Naive thymus-derived CD8-positive, alpha-beta T cell (primary cell): ENCODE data around the gene ZDHHC13. TPM values are rescaled to one million over a fixed set of nuclear protein-coding genes. Genes with fewer than 3 reads are reported as not detected.

Source experiments
- ATAC-seq, 2 donors: fragments of 150-1000 bp; cut with Tn5 transposase in 1 of 2; sonication (Bioruptor Pico), chemical (Tn5 transposase) in 1 of 2; 1 replicate in 1 of 2; 2 replicates in 1 of 2; pipeline ENCODE4 v1.10.0; 2021; ENCODE audit warnings: mild to moderate bottlenecking in 2 of 2, moderate library complexity in 2 of 2
- POLR2A ChIA-PET: fragments of 350-600 bp; sonication (Branson Sonifier 250); formaldehyde crosslinking; loops from one replicate; lab custom pipeline; 2021; ENCODE audit warnings: antibody characterized with exemption; lab: Charles Lee
- DNase-seq, 10 donors: peaks; one replicate each; pipeline versions ENCODE4 v3.0.0 to v3.0.0-alpha.2; 2020 to 2022
- H3K27ac Mint-ChIP-seq, 10 donors: one replicate each; pipeline ENCODE4 v1.8.0; 2020 to 2022; ENCODE audit warnings: mild to moderate bottlenecking in 10 of 10, mixed read lengths in 10 of 10, moderate library complexity in 4 of 10, inconsistent platforms in 1 of 10
- H3K27me3 Mint-ChIP-seq, 5 donors: one replicate each; pipeline ENCODE4 v1.8.0; 2021 to 2022; ENCODE audit warnings: mixed read lengths in 5 of 5
- H3K36me3 Mint-ChIP-seq, 3 donors: one replicate each; pipeline ENCODE4 v1.8.0; 2020 to 2022; ENCODE audit warnings: mixed read lengths in 3 of 3, mild to moderate bottlenecking in 2 of 3, inconsistent platforms in 1 of 3
- H3K4me1 Mint-ChIP-seq, 4 donors: one replicate each; pipeline ENCODE4 v1.8.0; 2021 to 2022; ENCODE audit warnings: mixed read lengths in 4 of 4
- H3K4me3 Mint-ChIP-seq, 10 donors: one replicate each; pipeline ENCODE4 v1.8.0; 2020 to 2022; ENCODE audit warnings: mild to moderate bottlenecking in 10 of 10, mixed read lengths in 10 of 10, moderate library complexity in 6 of 10, inconsistent platforms in 1 of 10
- H3K9me3 Mint-ChIP-seq, 9 donors: one replicate each; pipeline ENCODE4 v1.8.0; 2020 to 2022; ENCODE audit warnings: mixed read lengths in 9 of 9, mild to moderate bottlenecking in 3 of 9, inconsistent platforms in 1 of 9, moderate library complexity in 1 of 9
- polyA plus RNA-seq, 3 donors: library from polyadenylated mRNA; unstranded; fragments of 300-500 nt; fragmentation: Illumina TruSeq; gene quantifications; one replicate each; pipeline ENCODE4 v1.2.3, GENCODE V29; 2021
- total RNA-seq, 8 experiments: library from RNA in 2 of 8; stranded (reverse) in 2 of 8; gene quantifications; one replicate each; pipeline ENCODE4 v1.2.3 and lab custom pipeline; 2021 to 2026

ZDHHC13 gene
- total and polyA plus RNA-seq, 5 experiments from 2014 or later, result 6.1 to 21.4 (median 9.9) TPM

- Mint-ChIP-seq H3K4me3 (no peak within 1 kb of the TSS), H3K27me3 (peaks cover 4 to 14% (median 6%) of the 10 kb centered on the region in 5 donors), H3K27ac (no peak within 1 kb of the TSS), H3K4me1 (peaks cover 0 to 2% (median 0%) of the 10 kb centered on the region in 4 donors), H3K36me3 (peaks cover 0 to 2% (median 0%) of the 10 kb centered on the region in 3 donors), H3K9me3 (no peaks in the 10 kb centered on the region)
- ATAC-seq (no peak), DNase-seq (no peak)
- POLR2A ChIA-PET, result no interaction called here
Measured at GRCh38 chr11:19201737-19202605, 85.0 kb downstream of the ZDHHC13 start, which contains the start of gene CSRP3. Gene CSRP3, minus strand, starts transcription at chr11:19201983. Its CDS starts 9,535 bp downstream, at chr11:19192448.

GRCh38 chr11:19204836-19205235, 87.9 kb downstream of the ZDHHC13 start:
- POLR2A ChIA-PET, result no interaction called here
- ATAC-seq (no peak), DNase-seq (no peak)
- Mint-ChIP-seq H3K4me3 (no peak overlapping the region), H3K9me3 (no peaks in the 10 kb centered on the region), H3K36me3 (peaks cover 0 to 2% (median 0%) of the 10 kb centered on the region in 3 donors), H3K27me3 (peaks cover 8 to 23% (median 13%) of the 10 kb centered on the region in 5 donors), H3K4me1 (peaks cover 0 to 2% (median 0%) of the 10 kb centered on the region in 4 donors), H3K27ac (no peak overlapping the region)

DNA sequence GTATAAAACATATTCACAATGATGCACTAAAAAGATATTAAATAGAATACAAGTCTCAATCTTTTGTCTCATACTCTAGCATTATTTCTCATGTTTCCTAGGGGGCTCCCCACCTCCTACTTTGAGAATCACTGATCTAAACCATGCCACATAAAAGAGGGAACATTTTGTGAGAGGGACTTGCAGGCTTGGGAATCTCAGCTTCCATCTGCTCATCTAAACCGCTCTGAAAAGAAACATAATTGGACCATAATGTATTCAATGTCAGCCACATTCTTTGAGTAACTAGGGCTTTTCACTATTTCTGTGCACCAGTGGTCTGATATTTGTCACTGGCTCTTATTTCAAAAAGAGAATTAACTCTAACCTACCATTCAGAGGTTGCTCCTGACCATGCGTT, 91.2 kb downstream of the ZDHHC13 start:
- peaks cover 11 to 17% (median 15%) of the 10 kb centered on the region in 5 donors for H3K27me3 Mint-ChIP-seq
- POLR2A ChIA-PET, result no interaction called here

DNA sequence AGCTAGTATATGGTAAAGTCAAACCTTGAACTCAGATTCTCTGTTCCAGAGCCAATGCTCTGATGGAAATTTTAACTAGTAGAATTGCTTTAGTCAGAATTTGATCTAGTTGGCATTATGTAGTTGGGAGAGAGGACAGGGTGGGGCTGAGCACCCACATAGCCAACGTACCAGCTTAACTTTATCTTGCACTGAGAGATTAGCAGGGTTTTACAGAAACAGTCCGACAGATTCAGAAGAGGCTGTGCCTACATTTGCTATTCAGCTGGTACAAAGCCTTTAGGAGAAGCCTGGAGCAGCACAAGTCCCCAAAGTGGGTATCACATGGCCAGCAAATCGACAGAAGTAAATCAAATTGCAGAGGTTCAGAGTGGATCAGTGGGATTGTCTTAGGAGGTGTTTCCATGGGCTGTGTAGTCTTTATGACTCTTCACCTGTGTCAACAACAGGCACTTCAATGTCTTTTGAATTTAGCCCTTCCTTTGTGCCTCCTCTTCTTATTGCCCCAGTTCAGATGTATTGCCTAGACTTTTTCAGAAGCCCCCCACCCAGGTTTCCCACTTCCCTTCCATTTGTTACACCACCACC, 92.1 kb downstream of the ZDHHC13 start:
- no peak for ATAC-seq
- no peaks in the 10 kb centered on the region for H3K9me3 Mint-ChIP-seq
- H3K36me3 Mint-ChIP-seq, result no peaks in the 10 kb centered on the region
- H3K27me3 Mint-ChIP-seq, result peaks cover 11 to 21% (median 18%) of the 10 kb centered on the region in 5 donors
- H3K4me3 Mint-ChIP-seq, result no peak overlapping the region
- no peak overlapping the region for H3K27ac Mint-ChIP-seq
- no peaks in the 10 kb centered on the region for H3K4me1 Mint-ChIP-seq
- no peak for DNase-seq
- POLR2A ChIA-PET, result no interaction called here

More for the DNA sequence above, 91.2 kb downstream of the ZDHHC13 start:
- no peaks in the 10 kb centered on the region for H3K9me3 Mint-ChIP-seq
- H3K36me3 Mint-ChIP-seq, result no peaks in the 10 kb centered on the region
- no peak overlapping the region for H3K27ac Mint-ChIP-seq
- DNase-seq, result no peak
- ATAC-seq, result no peak
- no peak overlapping the region for H3K4me3 Mint-ChIP-seq
- H3K4me1 Mint-ChIP-seq, result no peaks in the 10 kb centered on the region

DNA sequence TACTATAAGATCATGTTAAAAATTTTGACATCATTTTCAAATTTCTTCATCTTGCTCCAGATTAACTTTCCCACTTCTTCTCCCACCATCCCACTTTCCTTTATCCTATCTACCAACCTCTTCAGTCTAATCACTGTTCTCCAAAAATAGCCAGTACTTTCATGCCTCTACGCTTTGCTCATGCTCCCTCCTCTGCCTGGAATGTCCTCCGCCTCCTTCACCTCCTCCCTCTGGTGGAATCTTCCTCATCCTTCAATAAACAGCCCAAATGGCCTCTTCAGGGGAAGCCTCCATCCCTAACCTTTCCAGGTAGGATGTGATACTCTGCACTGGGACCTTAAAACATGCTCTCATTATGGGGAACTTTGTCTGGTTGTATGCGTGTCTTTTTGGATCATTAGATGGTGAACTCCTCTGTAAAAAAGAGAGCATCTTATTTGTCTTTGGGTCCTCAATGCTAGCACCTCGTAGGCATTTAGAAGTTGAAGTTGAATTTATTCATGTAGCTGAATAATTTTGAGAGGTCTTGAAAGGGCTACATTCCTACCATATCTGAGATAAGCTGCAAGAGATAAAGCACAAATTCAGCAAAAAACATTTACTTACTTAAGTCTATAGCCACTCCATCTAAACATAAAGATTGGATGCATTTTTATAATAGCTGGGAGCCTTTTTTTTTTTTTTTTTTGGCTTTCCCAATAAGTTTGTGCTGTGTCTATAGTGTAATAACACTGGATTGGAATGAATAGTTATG, 92.8 kb downstream of the ZDHHC13 start:
- H3K27me3 Mint-ChIP-seq, result peaks cover 14 to 28% (median 18%) of the 10 kb centered on the region in 5 donors
- POLR2A ChIA-PET, result no interaction called here
- no peak for ATAC-seq
- no peaks in the 10 kb centered on the region for H3K36me3 Mint-ChIP-seq
- H3K4me3 Mint-ChIP-seq, result no peak overlapping the region
- H3K4me1 Mint-ChIP-seq, result no peaks in the 10 kb centered on the region
- no peaks in the 10 kb centered on the region for H3K9me3 Mint-ChIP-seq
- no peak for DNase-seq
- no peak overlapping the region for H3K27ac Mint-ChIP-seq

DNA sequence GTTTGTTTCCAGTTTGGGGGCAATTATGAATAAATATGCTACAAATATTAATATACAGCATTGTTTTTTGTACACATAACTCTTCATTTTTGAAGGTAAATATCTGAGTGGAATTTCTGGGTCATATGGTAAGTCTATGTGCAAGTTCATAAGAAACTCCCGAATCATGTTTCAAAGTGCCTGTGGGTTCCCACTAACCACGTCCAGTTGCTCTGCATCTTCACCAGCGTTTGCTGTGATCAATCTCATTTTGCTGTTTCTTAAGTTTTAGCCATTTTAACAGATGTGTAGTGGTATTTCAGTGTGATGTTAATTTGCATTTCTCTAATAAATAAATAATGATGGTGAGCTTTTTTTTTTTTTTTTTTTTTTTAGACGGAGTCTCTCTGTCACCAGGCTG, 99.1 kb downstream of the ZDHHC13 start:
- Mint-ChIP-seq H3K4me3 (no peak overlapping the region), H3K27ac (no peak overlapping the region), H3K36me3 (no peaks in the 10 kb centered on the region), H3K4me1 (no peaks in the 10 kb centered on the region), H3K27me3 (peaks cover 7 to 22% (median 19%) of the 10 kb centered on the region in 5 donors), H3K9me3 (no peaks in the 10 kb centered on the region)
- POLR2A ChIA-PET, result no interaction called here
- DNase-seq (no peak), ATAC-seq (no peak)

- Mint-ChIP-seq H3K4me1 (no peaks in the 10 kb centered on the region), H3K27ac (no peak overlapping the region), H3K36me3 (no peaks in the 10 kb centered on the region), H3K27me3 (peaks cover 5 to 22% (median 18%) of the 10 kb centered on the region in 5 donors), H3K4me3 (no peak overlapping the region), H3K9me3 (no peaks in the 10 kb centered on the region)
- ATAC-seq (no peak), DNase-seq (no peak)
- POLR2A ChIA-PET, result no interaction called here
Measured at GRCh38 chr11:19216709-19217374, 99.9 kb downstream of the ZDHHC13 start.

- Mint-ChIP-seq H3K9me3 (peaks cover 0 to 4% (median 0%) of the 10 kb centered on the region in 9 donors), H3K4me1 (no peaks in the 10 kb centered on the region), H3K27me3 (peaks cover 8 to 16% (median 11%) of the 10 kb centered on the region in 5 donors), H3K4me3 (no peak overlapping the region), H3K27ac (no peak overlapping the region), H3K36me3 (no peaks in the 10 kb centered on the region)
- POLR2A ChIA-PET, result no interaction called here
- DNase-seq (no peak), ATAC-seq (no peak)
Measured at GRCh38 chr11:19218216-19218615, 101.2 kb downstream of the ZDHHC13 start.

- Mint-ChIP-seq H3K27ac (no peak overlapping the region), H3K4me1 (no peaks in the 10 kb centered on the region)
- POLR2A ChIA-PET, result no interaction called here
Measured at GRCh38 chr11:19218786-19219460, 102.0 kb downstream of the ZDHHC13 start.

GRCh38 chr11:19220903-19221724, 104.1 kb downstream of the ZDHHC13 start:
- H3K4me1 Mint-ChIP-seq, result no peaks in the 10 kb centered on the region
- no peak overlapping the region for H3K4me3 Mint-ChIP-seq
- POLR2A ChIA-PET, result no interaction called here
- no peak overlapping the region for H3K27ac Mint-ChIP-seq
- no peaks in the 10 kb centered on the region for H3K36me3 Mint-ChIP-seq
- H3K9me3 Mint-ChIP-seq, result peaks cover 0 to 4% (median 0%) of the 10 kb centered on the region in 9 donors
- DNase-seq (no peak), ATAC-seq (no peak)
- peaks cover 0 to 14% (median 2%) of the 10 kb centered on the region in 5 donors for H3K27me3 Mint-ChIP-seq

More at GRCh38 chr11:19218786-19219460, 102.0 kb downstream of the ZDHHC13 start:
- Mint-ChIP-seq H3K9me3 (peaks cover 0 to 4% (median 0%) of the 10 kb centered on the region in 9 donors), H3K27me3 (peaks cover 7 to 12% (median 8%) of the 10 kb centered on the region in 5 donors), H3K36me3 (no peaks in the 10 kb centered on the region), H3K4me3 (no peak overlapping the region)
- ATAC-seq, result no peak
- DNase-seq, result no peak

DNA sequence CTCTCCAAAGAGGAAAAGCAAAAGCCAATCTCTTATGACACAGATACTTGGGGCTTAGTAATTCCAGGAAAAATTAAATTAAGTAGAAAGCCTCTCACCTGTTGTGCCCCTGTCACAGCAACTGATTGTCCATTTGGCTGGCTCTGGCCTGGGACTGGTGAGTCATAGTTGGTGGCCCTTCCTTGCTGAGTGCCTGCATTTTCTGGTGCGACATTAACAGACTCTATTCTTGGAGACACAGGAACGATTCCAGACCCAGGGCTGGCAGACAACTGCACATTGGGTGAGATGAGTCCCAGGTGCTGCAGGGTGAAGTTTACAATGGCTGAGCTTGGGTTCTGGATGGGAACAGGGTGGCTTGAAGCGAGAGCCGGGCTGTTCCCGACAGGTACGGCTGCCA, 108.2 kb downstream of the ZDHHC13 start:
- Mint-ChIP-seq H3K27me3 (peaks cover 0 to 14% (median 0%) of the 10 kb centered on the region in 5 donors), H3K4me3 (no peak overlapping the region), H3K9me3 (peaks cover 0 to 4% (median 0%) of the 10 kb centered on the region in 9 donors), H3K4me1 (no peaks in the 10 kb centered on the region), H3K36me3 (no peaks in the 10 kb centered on the region), H3K27ac (no peak overlapping the region)
- DNase-seq (no peak), ATAC-seq (no peak)
- POLR2A ChIA-PET, result no interaction called here
